ENCODE results near the gene ABCG8.

The ABCG8 gene

DNA sequence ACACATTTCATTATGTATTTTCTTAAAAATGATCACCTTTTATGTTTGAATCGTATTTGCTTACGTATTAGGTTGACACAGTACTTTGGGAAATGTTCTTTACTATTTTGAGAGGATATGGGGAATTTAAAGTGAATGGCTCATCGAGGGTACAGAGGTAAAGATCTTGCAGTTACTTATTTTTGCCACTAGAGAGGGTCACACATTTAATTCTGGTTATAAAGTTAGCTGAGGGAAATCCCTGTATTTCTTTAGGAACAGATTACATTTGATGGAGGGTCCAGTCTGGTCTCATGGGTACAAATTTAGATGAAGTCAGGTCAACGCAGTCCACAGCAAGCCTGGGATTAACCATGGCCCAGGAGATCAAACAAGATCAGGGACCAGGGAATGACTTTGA is 40.5 kb upstream of the ABCG8 start:
- DNase-seq (ENCODE audit: low spot score), result no peak
- TF ChIP-seq, protein P1, sequence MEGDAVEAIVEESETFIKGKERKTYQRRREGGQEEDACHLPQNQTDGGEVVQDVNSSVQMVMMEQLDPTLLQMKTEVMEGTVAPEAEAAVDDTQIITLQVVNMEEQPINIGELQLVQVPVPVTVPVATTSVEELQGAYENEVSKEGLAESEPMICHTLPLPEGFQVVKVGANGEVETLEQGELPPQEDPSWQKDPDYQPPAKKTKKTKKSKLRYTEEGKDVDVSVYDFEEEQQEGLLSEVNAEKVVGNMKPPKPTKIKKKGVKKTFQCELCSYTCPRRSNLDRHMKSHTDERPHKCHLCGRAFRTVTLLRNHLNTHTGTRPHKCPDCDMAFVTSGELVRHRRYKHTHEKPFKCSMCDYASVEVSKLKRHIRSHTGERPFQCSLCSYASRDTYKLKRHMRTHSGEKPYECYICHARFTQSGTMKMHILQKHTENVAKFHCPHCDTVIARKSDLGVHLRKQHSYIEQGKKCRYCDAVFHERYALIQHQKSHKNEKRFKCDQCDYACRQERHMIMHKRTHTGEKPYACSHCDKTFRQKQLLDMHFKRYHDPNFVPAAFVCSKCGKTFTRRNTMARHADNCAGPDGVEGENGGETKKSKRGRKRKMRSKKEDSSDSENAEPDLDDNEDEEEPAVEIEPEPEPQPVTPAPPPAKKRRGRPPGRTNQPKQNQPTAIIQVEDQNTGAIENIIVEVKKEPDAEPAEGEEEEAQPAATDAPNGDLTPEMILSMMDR (IDR thresholded peaks at IDR 0.05), result no peak
- H3K27ac ChIP-seq, result no peak overlapping the region
- H3K4me3 ChIP-seq, result no peak overlapping the region

DNA sequence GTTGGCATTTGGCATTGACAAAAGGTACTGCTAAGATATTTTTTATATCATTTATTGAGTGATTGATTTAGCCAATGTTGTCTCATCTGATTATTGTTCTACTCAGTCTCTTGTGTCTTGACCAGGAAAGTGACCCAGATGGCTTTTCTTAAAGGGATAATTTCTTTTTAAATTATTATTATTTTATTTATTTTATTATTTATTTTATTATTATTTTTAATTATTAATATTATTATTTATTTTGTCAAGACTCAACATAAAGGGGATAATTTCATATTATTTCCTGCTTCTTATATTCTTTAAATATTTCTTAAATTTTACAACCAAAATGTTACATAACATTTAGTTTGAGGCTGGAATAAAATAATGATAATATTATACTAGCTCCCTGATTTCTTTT is 37.9 kb upstream of the ABCG8 start:
- TF ChIP-seq, protein P1 (IDR thresholded peaks at IDR 0.05), result no peak
- no peak for DNase-seq (ENCODE audit: low spot score)
- no peak overlapping the region for H3K27ac ChIP-seq
- no peak overlapping the region for H3K4me3 ChIP-seq

DNA sequence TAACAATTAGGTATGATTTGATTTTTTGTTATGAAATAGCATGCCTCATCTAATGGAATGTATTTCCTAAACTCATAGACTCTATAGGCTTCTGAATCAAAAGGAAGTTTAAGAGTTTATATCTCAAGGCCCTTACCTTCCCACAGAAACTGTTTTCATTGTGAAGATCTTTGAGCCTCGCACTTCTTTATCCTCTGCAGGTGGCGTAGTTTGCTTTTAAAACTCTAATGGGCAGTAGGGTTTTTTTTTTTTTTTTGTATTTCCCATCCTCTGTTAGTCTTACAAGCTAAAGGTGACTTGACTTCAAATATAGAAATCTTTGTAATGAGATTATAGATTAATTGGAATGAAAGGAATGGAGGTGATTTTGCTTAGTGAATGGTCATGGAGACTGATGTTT is 36.6 kb upstream of the ABCG8 start:
- no peak overlapping the region for H3K27ac ChIP-seq
- no peak for DNase-seq (ENCODE audit: low spot score)
- TF ChIP-seq, protein P1 (IDR thresholded peaks at IDR 0.05), result no peak
- no peak overlapping the region for H3K4me3 ChIP-seq

DNA sequence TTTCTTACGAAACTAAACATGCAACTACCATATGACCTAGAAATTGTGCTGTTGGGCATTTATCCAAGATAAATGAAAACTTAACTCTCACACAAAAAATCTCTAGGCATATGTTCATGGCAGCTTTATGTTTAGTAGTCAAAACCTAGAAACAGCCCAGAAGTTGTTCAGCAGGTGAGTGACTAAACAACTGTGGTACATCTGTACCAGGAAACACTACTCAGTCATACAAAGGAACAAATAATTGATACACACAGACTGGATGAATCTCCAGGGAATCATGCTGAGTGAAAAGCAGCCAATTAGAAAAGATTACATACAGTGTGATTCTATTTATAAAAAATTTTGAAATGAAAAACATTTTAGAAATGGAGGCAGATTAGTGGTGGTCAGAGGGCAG is 35.7 kb upstream of the ABCG8 start:
- TF ChIP-seq, protein P1 (IDR thresholded peaks at IDR 0.05), result no peak
- no peak for DNase-seq (ENCODE audit: low spot score)
- no peak overlapping the region for H3K27ac ChIP-seq
- no peak overlapping the region for H3K4me3 ChIP-seq

DNA sequence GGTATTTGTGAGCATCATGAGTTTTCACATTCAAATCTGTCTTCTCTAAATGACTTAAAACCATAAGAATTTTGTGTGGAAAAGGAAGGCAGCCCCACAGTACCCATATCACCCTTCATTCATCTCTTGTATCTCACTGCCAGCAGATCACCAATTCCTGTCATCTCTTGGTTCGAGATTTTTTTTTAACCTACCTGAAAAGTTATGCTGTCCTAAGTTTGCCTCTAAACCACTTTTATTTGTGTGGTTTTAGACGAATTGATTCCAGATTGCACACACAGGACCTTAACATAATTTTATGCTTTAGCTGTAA is 32.1 kb upstream of the ABCG8 start:
- TF ChIP-seq, protein P1 (IDR thresholded peaks at IDR 0.05), result no peak
- no peak overlapping the region for H3K4me3 ChIP-seq
- DNase-seq (ENCODE audit: low spot score), result no peak
- no peak overlapping the region for H3K27ac ChIP-seq

DNA sequence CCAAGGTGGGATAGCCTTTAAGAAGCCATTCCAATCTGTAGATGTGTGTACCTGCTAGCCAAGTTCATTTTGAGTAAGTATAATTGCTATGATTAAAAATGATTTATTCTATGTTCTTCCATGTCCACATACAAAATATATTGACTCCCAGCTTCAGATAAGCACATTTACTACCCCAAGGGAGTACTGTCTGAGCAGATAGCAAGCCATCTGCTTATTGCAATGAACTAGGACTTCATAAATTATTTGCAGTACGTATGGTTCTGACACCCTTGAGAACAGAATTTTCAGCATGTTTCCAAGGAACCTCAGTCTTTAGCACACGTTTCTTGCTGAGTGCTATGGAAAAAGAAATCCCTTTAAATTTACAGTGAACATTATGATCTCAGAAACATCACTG is 28.3 kb upstream of the ABCG8 start:
- Histone ChIP-seq H3K27ac (no peak overlapping the region), H3K4me3 (no peak overlapping the region)
- TF ChIP-seq, protein P1 (IDR thresholded peaks at IDR 0.05), result no peak
- DNase-seq (ENCODE audit: low spot score), result no peak

DNA sequence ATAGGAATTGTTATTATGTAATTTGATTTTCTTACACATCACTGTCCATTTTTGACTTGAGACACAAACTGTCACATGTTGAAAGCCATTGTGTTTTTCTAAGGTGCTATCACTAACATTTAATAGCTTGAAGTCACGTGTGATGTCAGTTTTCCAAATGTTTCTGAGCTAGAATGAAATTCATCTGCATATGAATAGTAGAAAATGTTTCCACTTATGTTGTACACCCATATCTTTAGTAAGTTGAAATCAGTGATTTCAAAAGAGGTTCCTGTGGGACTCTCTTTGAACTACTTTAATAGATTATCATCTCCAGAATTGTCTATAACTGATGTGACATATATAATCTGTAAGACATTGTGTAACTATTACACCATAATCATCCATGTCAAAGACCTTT is 27.9 kb upstream of the ABCG8 start:
- H3K27ac ChIP-seq, result no peak overlapping the region
- TF ChIP-seq, protein P1 (IDR thresholded peaks at IDR 0.05), result no peak
- DNase-seq (ENCODE audit: low spot score), result no peak
- no peak overlapping the region for H3K4me3 ChIP-seq

Data from coronary artery (tissue), 2 donors.